DOHH2 (cell line): ENCODE measurements around the gene NDUFA5.
"Not testable (repeated sequence)": the region's sequence is repeated elsewhere in the genome, so short reads cannot be mapped to it uniquely, and the experiment has no call there.

Experiments
- H3F3A ChIP-seq: fragments of 200-600 bp; sonication (generic), shearing (Covaris generic); 2 replicates; pipeline ENCODE4 v1.6.0; 2016; ENCODE audit warnings: antibody characterized with exemption, mild to moderate bottlenecking; ENCODE audit not compliant: control insufficient read depth, insufficient read depth
- H3K27ac ChIP-seq: fragments of 200-600 bp; sonication (generic); 2 replicates; pipeline ENCODE4 v1.5.1; 2014; ENCODE audit warnings: low read depth, mild to moderate bottlenecking, low read length, moderate library complexity
- H3K27me3 ChIP-seq: fragments of 200-600 bp; sonication (generic); 2 replicates; pipeline ENCODE4 v1.6.1; 2014; ENCODE audit warnings: mild to moderate bottlenecking, low read length, mixed read lengths; ENCODE audit not compliant: control insufficient read depth
- H3K36me3 ChIP-seq: fragments of 200-600 bp; sonication (generic); 2 replicates; pipeline ENCODE4 v1.6.1; 2014; ENCODE audit warnings: mild to moderate bottlenecking, low read length, moderate library complexity, mixed read lengths; ENCODE audit not compliant: control insufficient read depth
- H3K4me1 ChIP-seq: fragments of 200-600 bp; sonication (generic); 2 replicates; pipeline ENCODE4 v1.6.1; 2014; ENCODE audit warnings: mild to moderate bottlenecking, low read length, mixed read lengths; ENCODE audit not compliant: control insufficient read depth
- H3K4me2 ChIP-seq: fragments of 200-600 bp; sonication (generic); 2 replicates; pipeline ENCODE4 v1.6.0; 2014; ENCODE audit warnings: mild to moderate bottlenecking, low read length, moderate library complexity
- H3K4me3 ChIP-seq: fragments of 200-600 bp; sonication (generic); 2 replicates; pipeline ENCODE4 v1.5.1; 2014; ENCODE audit warnings: mild to moderate bottlenecking, low read length, mixed read lengths
- H3K79me2 ChIP-seq: fragments of 200-600 bp; sonication (generic); 2 replicates; pipeline ENCODE4 v1.6.1; 2014; ENCODE audit warnings: mild to moderate bottlenecking, low read length, mixed read lengths; ENCODE audit not compliant: control insufficient read depth
- H3K9me2 ChIP-seq: fragments of 200-600 bp; sonication (generic); replicated peaks from 2 replicates; pipeline ENCODE4 v1.6.1; 2014; ENCODE audit warnings: mild to moderate bottlenecking, low read length, mixed read lengths; ENCODE audit not compliant: control insufficient read depth
- H3K9me3 ChIP-seq: fragments of 200-600 bp; sonication (generic); 2 replicates; pipeline ENCODE4 v1.6.1; 2014; ENCODE audit warnings: antibody characterized with exemption, low read length, mixed read lengths; ENCODE audit not compliant: control insufficient read depth, insufficient read depth
- H4K20me1 ChIP-seq: fragments of 200-600 bp; sonication (generic); 2 replicates; pipeline ENCODE4 v1.6.0; 2014; ENCODE audit warnings: low read depth, mild to moderate bottlenecking, antibody characterized with exemption, low read length, moderate library complexity; ENCODE audit not compliant: control insufficient read depth, insufficient read depth
- CTCF ChIP-seq: fragments of 200-600 bp; sonication (generic); IDR thresholded peaks from one replicate; pipeline ENCODE4 v1.5.1; 2014; ENCODE audit warnings: antibody characterized with exemption, mild to moderate bottlenecking, low read depth, low read length; ENCODE audit not compliant: poor library complexity, severe bottlenecking
- EZH2phosphoT487 ChIP-seq: fragments of 200-600 bp; sonication (generic); IDR thresholded peaks from 2 replicates; pipeline ENCODE4 v1.6.1; 2017; ENCODE audit warnings: borderline replicate concordance, mild to moderate bottlenecking, antibody characterized with exemption, low read length, moderate library complexity, mixed read lengths

Gene NDUFA5

GRCh38 chr7:123533929-123534382 lies 23.7 kb downstream of the NDUFA5 start:
- Histone ChIP-seq H4K20me1 (no peaks in the 10 kb centered on the region), H3K9me2 (no peaks in the 10 kb centered on the region), H3K4me2 (peak overlapping the region; percentile 86), H3K79me2 (no peaks in the 10 kb centered on the region), H3F3A (peaks cover 10% of the 10 kb centered on the region), H3K27ac (no peak overlapping the region), H3K4me1 (peaks cover 7% of the 10 kb centered on the region), H3K4me3 (peak overlapping the region; percentile 80), H3K9me3 (no peaks in the 10 kb centered on the region), H3K36me3 (no peaks in the 10 kb centered on the region), H3K27me3 (peaks cover 18% of the 10 kb centered on the region)
- TF ChIP-seq CTCF = no peak
- no peak; the same call in 1 of the 2 replicates for TF ChIP-seq EZH2phosphoT487

GRCh38 chr7:123533553-123533917 lies 24.1 kb downstream of the NDUFA5 start:
- TF ChIP-seq EZH2phosphoT487 = no peak
- TF ChIP-seq CTCF = no peak
- no peaks in the 10 kb centered on the region for H3K9me3 ChIP-seq
- no peaks in the 10 kb centered on the region for H4K20me1 ChIP-seq
- no peak overlapping the region for H3K4me2 ChIP-seq
- peaks cover 7% of the 10 kb centered on the region for H3K4me1 ChIP-seq
- H3K79me2 ChIP-seq = no peaks in the 10 kb centered on the region
- H3K27ac ChIP-seq = no peak overlapping the region
- no peaks in the 10 kb centered on the region for H3K9me2 ChIP-seq
- peaks cover 18% of the 10 kb centered on the region for H3K27me3 ChIP-seq
- no peak overlapping the region for H3K4me3 ChIP-seq
- no peaks in the 10 kb centered on the region for H3K36me3 ChIP-seq
- H3F3A ChIP-seq = peaks cover 10% of the 10 kb centered on the region

GRCh38 chr7:123532788-123533552 lies 24.6 kb downstream of the NDUFA5 start:
- not testable (repeated sequence) for H3K4me2 ChIP-seq, H3K9me3 ChIP-seq, H3K4me1 ChIP-seq, H3K79me2 ChIP-seq, H3K4me3 ChIP-seq, H4K20me1 ChIP-seq, H3F3A ChIP-seq, H3K27ac ChIP-seq, H3K36me3 ChIP-seq, H3K9me2 ChIP-seq
- peaks cover 18% of the 10 kb centered on the region for H3K27me3 ChIP-seq

- H3K79me2 ChIP-seq, H3K27ac ChIP-seq, H3K9me3 ChIP-seq, H3K36me3 ChIP-seq, H4K20me1 ChIP-seq, H3K4me3 ChIP-seq, H3K4me1 ChIP-seq, H3F3A ChIP-seq, H3K9me2 ChIP-seq, H3K4me2 ChIP-seq: not testable (repeated sequence)
- H3K27me3 ChIP-seq = peaks cover 18% of the 10 kb centered on the region
Measured at GRCh38 chr7:123532343-123532742, 25.3 kb downstream of the NDUFA5 start.

- H3K36me3 ChIP-seq, H3F3A ChIP-seq, H3K9me3 ChIP-seq, H3K4me1 ChIP-seq, H3K4me2 ChIP-seq, H3K27ac ChIP-seq, H3K4me3 ChIP-seq, H3K9me2 ChIP-seq, H3K79me2 ChIP-seq, H4K20me1 ChIP-seq: not testable (repeated sequence)
- peaks cover 18% of the 10 kb centered on the region for H3K27me3 ChIP-seq
Measured at GRCh38 chr7:123530035-123530591, 27.5 kb downstream of the NDUFA5 start.
